ENCODE data around the gene SCARF2. TPM values are rescaled to one million over a fixed set of nuclear protein-coding genes. Genes with fewer than 3 reads are reported as not detected.

The SCARF2 gene
- total RNA-seq, 6 experiments from 2014 or later: 65.1 to 92.3 (median 68.9) TPM

DNA sequence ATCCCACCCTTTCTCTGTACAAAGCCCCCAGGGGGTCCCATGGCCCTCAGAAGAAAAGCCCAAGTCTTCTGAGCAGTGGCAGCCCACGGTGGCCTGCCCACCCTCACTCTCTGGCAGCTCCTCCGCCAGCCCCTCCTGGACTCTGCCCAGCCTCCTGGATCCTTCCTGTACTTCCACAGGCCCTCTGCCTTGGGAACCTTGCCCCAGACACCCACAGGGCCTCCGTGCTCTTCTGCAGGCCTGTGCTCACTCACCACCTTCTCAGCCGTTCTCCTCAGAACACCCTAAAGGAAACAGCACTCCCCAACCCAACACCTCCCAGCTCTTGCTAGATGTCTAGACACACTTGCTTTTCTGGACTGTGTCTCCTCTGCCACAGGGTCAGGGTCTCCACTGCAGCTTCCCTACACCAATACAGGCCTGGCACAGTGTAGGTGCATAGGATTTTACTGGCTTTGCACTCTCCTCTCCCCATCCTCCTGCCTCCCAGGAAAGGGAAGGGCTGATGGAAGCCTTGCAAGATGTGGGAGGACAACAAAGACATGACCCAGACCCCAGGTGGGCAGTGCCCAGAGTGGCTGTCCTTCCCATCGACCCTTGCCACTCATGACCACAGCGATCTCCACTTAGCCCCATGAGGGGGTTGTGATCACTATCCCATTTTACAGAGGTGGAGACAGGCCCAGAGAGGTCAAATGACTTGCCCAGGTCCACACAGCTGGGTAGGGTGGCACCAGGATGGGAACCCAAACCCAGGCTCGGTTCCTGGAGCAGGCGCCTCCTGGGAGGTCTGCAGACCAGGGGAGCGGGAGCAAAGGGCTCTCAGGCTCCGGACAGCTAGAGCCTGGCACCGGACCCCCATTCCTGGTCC lies 2.0 kb downstream of the SCARF2 start:
- no peak for TF ChIP-seq CTCF (IDR thresholded peaks at IDR 0.05)
- Mint-ChIP-seq H3K27ac (peak overlapping the region; percentile 51), H3K27me3 (ENCODE audit: insufficient read depth) (peaks cover 12% of the 10 kb centered on the region), H3K4me3 (peak overlapping the region; percentile 84), H3K36me3 (ENCODE audit: low read depth) (peaks cover 9% of the 10 kb centered on the region; the same call in 1 of the 2 replicates), H3K4me1 (ENCODE audit: low read depth) (peaks cover 41% of the 10 kb centered on the region), H3K9me3 (no peaks in the 10 kb centered on the region)
- DNase-seq: no peak

DNA sequence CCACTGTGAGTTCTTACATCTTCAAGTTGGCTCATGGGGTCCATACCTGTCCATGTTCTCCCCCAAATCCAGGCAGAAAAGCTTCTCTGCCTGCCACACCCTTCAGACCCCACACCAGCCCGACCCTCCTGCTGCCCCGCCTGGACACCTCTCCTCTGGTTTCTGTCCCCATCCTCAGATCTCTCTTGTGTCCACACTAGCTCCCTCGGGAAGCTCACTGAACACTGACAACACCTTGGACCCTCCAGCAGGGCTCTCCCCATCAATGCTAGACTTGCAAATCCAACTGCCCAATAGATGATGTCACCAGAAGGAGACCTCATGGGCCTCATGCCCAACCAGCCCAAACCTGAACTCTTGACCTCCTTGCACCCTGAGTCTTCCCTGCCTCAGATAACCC lies 2.9 kb downstream of the SCARF2 start:
- Mint-ChIP-seq H3K27ac (peak overlapping the region; percentile 51; the same call in 1 of the 2 replicates), H3K9me3 (no peaks in the 10 kb centered on the region)

GRCh38 chr22:20434264-20434751 lies 3.3 kb downstream of the SCARF2 start:
- Mint-ChIP-seq H3K27me3 (ENCODE audit: insufficient read depth) (peaks cover 12% of the 10 kb centered on the region), H3K4me3 (no peak overlapping the region; the same call in 1 of the 2 replicates), H3K27ac (0 out of 2 replicates have a peak overlapping the region, but pooled peaks have one; percentile 51), H3K4me1 (ENCODE audit: low read depth) (peaks cover 36% of the 10 kb centered on the region), H3K36me3 (ENCODE audit: low read depth) (peaks cover 9% of the 10 kb centered on the region; the same call in 1 of the 2 replicates), H3K9me3 (no peaks in the 10 kb centered on the region)
- no peak for TF ChIP-seq CTCF (IDR thresholded peaks at IDR 0.05)
- no peak for DNase-seq

More for the DNA sequence above, 2.9 kb downstream of the SCARF2 start:
- Mint-ChIP-seq H3K36me3 (ENCODE audit: low read depth) (peaks cover 9% of the 10 kb centered on the region; the same call in 1 of the 2 replicates), H3K4me3 (peak overlapping the region; percentile 84), H3K27me3 (ENCODE audit: insufficient read depth) (peaks cover 12% of the 10 kb centered on the region), H3K4me1 (ENCODE audit: low read depth) (peaks cover 41% of the 10 kb centered on the region)
- TF ChIP-seq CTCF (IDR thresholded peaks at IDR 0.05): no peak
- no peak for DNase-seq

- Mint-ChIP-seq H3K9me3 (no peaks in the 10 kb centered on the region), H3K4me1 (ENCODE audit: low read depth) (peaks cover 31% of the 10 kb centered on the region), H3K36me3 (ENCODE audit: low read depth) (peaks cover 9% of the 10 kb centered on the region; the same call in 1 of the 2 replicates), H3K4me3 (no peak overlapping the region; the same call in 1 of the 2 replicates), H3K27ac (no peak overlapping the region), H3K27me3 (ENCODE audit: insufficient read depth) (peaks cover 12% of the 10 kb centered on the region)
- TF ChIP-seq CTCF (IDR thresholded peaks at IDR 0.05): no peak
- no peak for DNase-seq
Observed at GRCh38 chr22:20433686-20434241, 3.9 kb downstream of the SCARF2 start.

GRCh38 chr22:20433191-20433590 lies 4.4 kb downstream of the SCARF2 start:
- peaks cover 9% of the 10 kb centered on the region; the same call in 1 of the 2 replicates for H3K36me3 Mint-ChIP-seq (ENCODE audit: low read depth)
- H3K27me3 Mint-ChIP-seq (ENCODE audit: insufficient read depth): peaks cover 11% of the 10 kb centered on the region
- H3K4me3 Mint-ChIP-seq: no peak overlapping the region
- DNase-seq: no peak
- H3K27ac Mint-ChIP-seq: peak overlapping the region; percentile 11; the same call in 1 of the 2 replicates
- no peak for TF ChIP-seq CTCF (IDR thresholded peaks at IDR 0.05)
- no peaks in the 10 kb centered on the region for H3K9me3 Mint-ChIP-seq
- peaks cover 25% of the 10 kb centered on the region for H3K4me1 Mint-ChIP-seq (ENCODE audit: low read depth)
